ENCODE data around the gene WNK2.

The WNK2 gene

GRCh38 chr9:93267091-93267541 lies 83.2 kb downstream of the WNK2 start:
- peak; percentile 7 for DNase-seq (ENCODE audit: low spot score)

GRCh38 chr9:93267681-93268505 lies 84.0 kb downstream of the WNK2 start:
- peak; percentile 7 for DNase-seq (ENCODE audit: low spot score)

GRCh38 chr9:93268551-93269314 lies 84.8 kb downstream of the WNK2 start:
- DNase-seq (ENCODE audit: low spot score): peak; percentile 7

GRCh38 chr9:93270976-93271375 lies 87.0 kb downstream of the WNK2 start:
- no peak for DNase-seq (ENCODE audit: low spot score)

- no peak for DNase-seq (ENCODE audit: low spot score)
These were observed 93.0 kb downstream of the WNK2 start for GRCh38 chr9:93276973-93277372.

- DNase-seq (ENCODE audit: low spot score): no peak
These were observed 94.2 kb downstream of the WNK2 start for GRCh38 chr9:93278144-93278543.

- no peak for DNase-seq (ENCODE audit: low spot score)
These were observed 96.8 kb downstream of the WNK2 start for GRCh38 chr9:93280661-93281259.

- DNase-seq (ENCODE audit: low spot score): no peak
These were observed 102.6 kb downstream of the WNK2 start for GRCh38 chr9:93286252-93287188.

GRCh38 chr9:93287189-93287552 lies 103.2 kb downstream of the WNK2 start:
- no peak for DNase-seq (ENCODE audit: low spot score)

GRCh38 chr9:93287593-93287992 lies 103.7 kb downstream of the WNK2 start:
- DNase-seq (ENCODE audit: low spot score): no peak

- no peak for DNase-seq (ENCODE audit: low spot score)
These were observed 104.4 kb downstream of the WNK2 start for GRCh38 chr9:93288341-93288740.

GRCh38 chr9:93288891-93289883 lies 105.2 kb downstream of the WNK2 start:
- peak; percentile 31 for DNase-seq (ENCODE audit: low spot score)

- no peak for DNase-seq (ENCODE audit: low spot score)
These were observed 106.8 kb downstream of the WNK2 start for GRCh38 chr9:93290495-93291434.

- no peak for DNase-seq (ENCODE audit: low spot score)
These were observed 107.8 kb downstream of the WNK2 start for GRCh38 chr9:93291536-93292287.

GRCh38 chr9:93292288-93292615 lies 108.3 kb downstream of the WNK2 start:
- no peak for DNase-seq (ENCODE audit: low spot score)

GRCh38 chr9:93292664-93293328 lies 108.9 kb downstream of the WNK2 start:
- DNase-seq (ENCODE audit: low spot score): no peak

GRCh38 chr9:93294011-93294410 lies 110.1 kb downstream of the WNK2 start:
- no peak for DNase-seq (ENCODE audit: low spot score)

GRCh38 chr9:93295031-93295430 lies 111.1 kb downstream of the WNK2 start:
- DNase-seq (ENCODE audit: low spot score): peak; percentile 29

Measured in AG20443 (cell line).